Right lobe of liver (tissue), 6 donors: Measurements from ENCODE around the gene OR4D1. TPM values are rescaled to one million over a fixed set of nuclear protein-coding genes. Genes with fewer than 3 reads are reported as not detected.
A peak's percentile ranks its signal among the peaks of the same experiment; 100 is the strongest.

Experiments used
- ATAC-seq, 4 donors: fragments of 200-7000 bp; cut with Tn5 transposase; one replicate each; pipeline ENCODE4 v1.9.1; 2020; ENCODE audit warnings: mild to moderate bottlenecking in 4 of 4, moderate library complexity in 4 of 4
- DNase-seq, 3 donors: peaks; one replicate each; pipeline ENCODE4 v3.0.0-alpha.2; 2020
- H3K27ac ChIP-seq, 3 donors: fragments of 200-600 bp; one replicate each; pipeline ENCODE4 v1.8.0; 2022
- H3K27me3 ChIP-seq, 2 donors: fragments of 200-600 bp; one replicate each; pipeline ENCODE4 v1.8.0; 2022
- H3K36me3 ChIP-seq, 4 donors: fragments of 200-600 bp; sonication (generic) in 1 of 4; one replicate each; pipeline versions ENCODE4 v1.5.1 to v1.8.0; 2017 to 2022; ENCODE audit warnings: control low read depth in 1 of 4
- H3K4me1 ChIP-seq, 4 donors: fragments of 200-600 bp; sonication (generic) in 1 of 4; one replicate each; pipeline versions ENCODE4 v1.5.1 to v1.8.0; 2017 to 2022; ENCODE audit warnings: control low read depth in 1 of 4
- H3K4me3 ChIP-seq, 3 donors: fragments of 200-600 bp; one replicate each; pipeline ENCODE4 v1.8.0; 2022
- H3K9me3 ChIP-seq, 4 donors: fragments of 200-600 bp; sonication (generic) in 1 of 4; one replicate each; pipeline versions ENCODE4 v1.5.1 to v1.8.0; 2017 to 2022; ENCODE audit warnings: control low read depth in 1 of 4
- CTCF ChIP-seq, 4 donors: fragments of 200-600 bp in 3 of 4; fragments of 450-650 bp in 1 of 4; IDR thresholded peaks; one replicate each; pipeline versions ENCODE4 v1.5.1 to v1.8.0; 2016 to 2022; ENCODE audit warnings: antibody characterized with exemption in 4 of 4, mild to moderate bottlenecking in 2 of 4
- POLR2A ChIP-seq: fragments of 450-650 bp; IDR thresholded peaks from one replicate; pipeline ENCODE4 v1.6.1; 2017; ENCODE audit warnings: antibody characterized with exemption, mild to moderate bottlenecking
- WGBS: methylation state at CpG from one replicate; pipeline ENCODE4 v1.1.6; 2018; ENCODE audit warnings: low coverage, low lambda C conversion rate; ENCODE audit not compliant: insufficient coverage; ENCODE audit errors: missing lambda C conversion rate; 5-methylcytosine and 5-hydroxymethylcytosine counted together
- intact Hi-C, 2 donors: fragments of 100-400 bp; cut with DNase I; formaldehyde crosslinking; loops; one replicate each; pipeline versions ENCODE4 v1.11.2 to v1.14.1; 2022
- total RNA-seq, 6 experiments: library from RNA; depleted of rRNA in 2 of 6; stranded (reverse); fragments of >200 nt in 2 of 6; fragmentation: NEBNext Ultra II Directional in 3 of 6; extraction: Animal tissue kit (Norgen Biotek cat#: 25700) in 3 of 6; gene quantifications; one replicate each; pipeline versions ENCODE4 v1.1.0 to v1.2.4, GENCODE V29; 2016 to 2023
- donor health status: DM: no; HTN: yes; CAD: no.
- donor health status: DM: no; HTN: no; CAD: no.
- donor health status: DM: no; HTN: no; CAD: no.
- donor health status: DM: no; HTN: yes; CAD: no.
- donor health status: DM: no; HTN: yes; CAD: no.

Gene OR4D1
- total RNA-seq, 6 experiments from 2014 or later: not detected

GRCh38 chr17:58113947-58114346 is 34.2 kb upstream of the OR4D1 start:
- Histone ChIP-seq H3K4me3 (no peak overlapping the region), H3K27ac (no peak overlapping the region), H3K9me3 (no peaks in the 10 kb centered on the region), H3K4me1 (no peaks in the 10 kb centered on the region), H3K27me3 (no peaks in the 10 kb centered on the region), H3K36me3 (no peaks in the 10 kb centered on the region)
- intact Hi-C loops: loop anchor here (10.0 kb wide), 2 partner anchors 249 to 979 kb away; no protein-coding TSS in a partner anchor
- 59% methylated on average over 4 of the region's 4 CpGs for WGBS
- no peak for TF ChIP-seq POLR2A
- no peak for TF ChIP-seq CTCF (IDR thresholded peaks at IDR 0.05)
- ATAC-seq (no peak), DNase-seq (no peak)

GRCh38 chr17:58117382-58117781 is 30.8 kb upstream of the OR4D1 start:
- no peaks in the 10 kb centered on the region for H3K27me3 ChIP-seq
- H3K36me3 ChIP-seq: no peaks in the 10 kb centered on the region
- intact Hi-C loops: loop anchor here (10.0 kb wide), 2 partner anchors 253 to 983 kb away; no protein-coding TSS in a partner anchor
- H3K4me1 ChIP-seq: no peaks in the 10 kb centered on the region
- H3K9me3 ChIP-seq: no peaks in the 10 kb centered on the region
- no peak overlapping the region for H3K4me3 ChIP-seq
- WGBS: 30% methylated on average over 5 of the region's 5 CpGs
- ATAC-seq (no peak), DNase-seq (no peak)
- no peak for TF ChIP-seq POLR2A
- TF ChIP-seq CTCF (IDR thresholded peaks at IDR 0.05): no peak
- no peak overlapping the region for H3K27ac ChIP-seq

- DNase-seq (no peak), ATAC-seq (no peak)
- Histone ChIP-seq H3K4me1 (no peaks in the 10 kb centered on the region), H3K27ac (no peak overlapping the region), H3K27me3 (no peaks in the 10 kb centered on the region), H3K36me3 (no peaks in the 10 kb centered on the region), H3K4me3 (no peak overlapping the region), H3K9me3 (no peaks in the 10 kb centered on the region)
- intact Hi-C loops: loop anchor here (10.0 kb wide), 2 partner anchors 255 to 985 kb away; no protein-coding TSS in a partner anchor
- TF ChIP-seq CTCF (IDR thresholded peaks at IDR 0.05): no peak
- no peak for TF ChIP-seq POLR2A
- WGBS: 56% methylated on average over 3 of the region's 3 CpGs
Measured at GRCh38 chr17:58119491-58119890, 28.7 kb upstream of the OR4D1 start.

GRCh38 chr17:58120195-58120822 is 27.9 kb upstream of the OR4D1 start:
- Histone ChIP-seq H3K4me3 (no peak overlapping the region), H3K27ac (no peak overlapping the region), H3K9me3 (no peaks in the 10 kb centered on the region), H3K4me1 (no peaks in the 10 kb centered on the region), H3K27me3 (no peaks in the 10 kb centered on the region), H3K36me3 (no peaks in the 10 kb centered on the region)
- DNase-seq: no peak
- intact Hi-C loops: no loop called here
- WGBS: 11% methylated on average over 7 of the region's 7 CpGs
- peak; percentile 32 to 71 (median 58) for ATAC-seq
- TF ChIP-seq POLR2A: no peak
- no peak for TF ChIP-seq CTCF (IDR thresholded peaks at IDR 0.05)
